ENCODE results near the gene MYO10.

- TF ChIP-seq POLR2AphosphoS5 (IDR thresholded peaks at IDR 0.05; ENCODE audit: low read depth, low read length): no peak
- TF ChIP-seq REST (IDR thresholded peaks at IDR 0.05; ENCODE audit: insufficient read depth in 1 of 2, low read depth in 2 of 2, low read length in 1 of 2): no peak
- TF ChIP-seq CTCF (IDR thresholded peaks at IDR 0.05): no peak
These were observed 56.4 kb downstream of the MYO10 start for GRCh38 chr5:16879650-16880049.

Measured in Panc1 (cell line).